UCSD-AML1 (cell line): ENCODE results near the gene ADAMTS14.

Source experiments
- DNase-seq: peaks from one replicate; lab custom pipeline; 2025; ENCODE audit not compliant: unreplicated experiment; lab: John Stamatoyannopoulos, UW

The ADAMTS14 gene

DNA sequence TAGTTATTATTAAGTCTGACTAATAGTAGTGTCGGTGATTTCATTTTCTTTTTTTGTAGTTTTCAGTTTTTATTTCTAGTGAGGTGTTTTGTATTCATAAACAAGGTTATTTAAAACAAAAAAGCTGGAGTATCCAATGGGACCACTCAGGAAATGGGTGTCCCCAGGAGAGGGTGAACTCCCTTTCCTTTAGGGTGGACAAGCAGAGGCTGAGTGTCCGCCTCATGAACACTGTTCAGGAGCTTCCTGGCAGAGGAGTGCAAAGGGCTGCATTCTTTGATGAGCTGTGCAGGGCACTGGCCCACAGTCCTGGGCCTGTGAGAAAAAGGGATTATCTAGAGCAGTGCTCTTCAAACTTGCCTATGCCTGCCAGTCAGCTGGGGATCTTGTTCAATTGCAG is 56.0 kb downstream of the ADAMTS14 start:
- no peak for DNase-seq

DNA sequence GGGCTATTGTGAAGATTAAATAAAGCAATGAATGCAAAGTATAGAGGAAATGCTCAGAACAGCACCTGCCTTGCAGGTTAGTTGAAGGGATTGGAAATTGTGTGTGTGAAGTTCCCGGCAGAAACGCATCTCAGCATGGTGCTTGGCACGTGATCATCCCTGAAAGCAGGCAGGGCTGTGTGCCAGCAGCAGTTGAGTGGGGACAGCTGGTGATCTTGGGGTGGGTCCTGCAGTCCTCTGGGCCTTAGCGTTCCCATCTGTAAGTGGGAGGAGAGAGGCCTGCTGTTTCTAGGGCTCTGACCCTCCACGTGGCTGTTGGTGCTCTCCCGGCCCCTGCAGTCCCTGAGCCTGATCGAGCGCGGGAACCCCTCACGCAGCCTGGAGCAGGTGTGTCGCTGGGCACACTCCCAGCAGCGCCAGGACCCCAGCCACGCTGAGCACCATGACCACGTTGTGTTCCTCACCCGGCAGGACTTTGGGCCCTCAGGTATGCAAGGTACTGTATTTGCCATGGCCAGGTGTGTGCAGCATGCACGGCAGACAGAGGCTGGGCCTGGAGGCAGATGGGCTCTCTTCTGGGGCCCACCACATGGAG is 57.6 kb downstream of the ADAMTS14 start:
- DNase-seq = no peak

DNA sequence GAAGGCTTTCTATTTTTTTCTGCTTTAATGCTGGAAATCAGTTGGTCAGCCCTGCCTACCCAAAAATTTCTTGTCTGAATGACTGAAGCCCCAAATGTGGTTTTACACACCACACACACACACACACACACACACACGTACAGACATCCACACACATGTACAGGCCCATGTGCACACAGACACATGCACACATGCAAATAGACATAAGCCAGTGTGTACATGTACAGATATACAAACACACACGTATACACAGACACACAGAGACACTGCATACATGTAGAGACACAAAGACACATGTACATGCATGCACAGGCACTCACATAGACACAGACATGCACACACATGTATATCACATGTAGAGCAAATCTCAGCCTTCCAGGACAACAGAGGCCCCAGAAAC is 58.6 kb downstream of the ADAMTS14 start:
- DNase-seq = no peak

DNA sequence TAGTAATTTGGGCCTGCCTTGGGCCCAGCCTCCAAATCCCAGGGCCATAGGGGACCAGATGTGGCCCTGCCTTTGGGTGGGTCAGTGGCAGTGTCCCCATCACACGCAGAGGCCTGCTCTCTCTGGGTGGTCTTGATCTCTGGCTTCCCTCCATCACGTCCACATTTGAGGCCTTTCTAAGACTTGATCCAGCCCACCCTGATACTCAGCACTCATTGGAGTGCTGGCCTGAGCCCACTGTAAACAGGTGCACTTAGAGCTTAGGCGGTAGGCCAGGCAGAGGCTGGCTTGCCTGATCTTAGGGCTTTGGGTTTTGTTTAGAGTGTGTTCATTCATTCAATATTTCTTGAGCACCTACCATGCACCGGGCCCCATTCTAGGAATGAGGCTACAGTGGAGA is 60.3 kb downstream of the ADAMTS14 start:
- no peak for DNase-seq

DNA sequence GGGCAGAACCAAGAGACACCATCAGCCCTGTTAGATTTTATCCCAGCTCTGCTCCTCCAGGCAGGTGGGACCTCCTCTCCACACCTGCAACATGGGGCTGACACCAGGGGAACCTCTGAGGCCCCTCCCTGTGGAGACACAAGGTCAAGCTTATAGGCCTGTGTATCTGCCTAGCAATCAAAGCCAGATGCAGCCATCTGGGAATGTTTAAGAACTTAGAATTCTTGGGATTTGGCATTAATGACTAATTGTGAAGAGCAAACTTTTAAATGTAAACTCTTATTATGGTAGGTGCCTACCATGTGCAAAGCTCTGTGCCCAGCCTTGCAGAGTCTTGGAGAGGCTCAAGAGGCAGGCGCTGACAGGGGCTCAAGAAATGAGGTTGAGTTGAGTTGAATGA is 60.7 kb downstream of the ADAMTS14 start:
- DNase-seq = no peak

GRCh38 chr10:70735161-70735560 is 62.9 kb downstream of the ADAMTS14 start:
- DNase-seq = no peak

DNA sequence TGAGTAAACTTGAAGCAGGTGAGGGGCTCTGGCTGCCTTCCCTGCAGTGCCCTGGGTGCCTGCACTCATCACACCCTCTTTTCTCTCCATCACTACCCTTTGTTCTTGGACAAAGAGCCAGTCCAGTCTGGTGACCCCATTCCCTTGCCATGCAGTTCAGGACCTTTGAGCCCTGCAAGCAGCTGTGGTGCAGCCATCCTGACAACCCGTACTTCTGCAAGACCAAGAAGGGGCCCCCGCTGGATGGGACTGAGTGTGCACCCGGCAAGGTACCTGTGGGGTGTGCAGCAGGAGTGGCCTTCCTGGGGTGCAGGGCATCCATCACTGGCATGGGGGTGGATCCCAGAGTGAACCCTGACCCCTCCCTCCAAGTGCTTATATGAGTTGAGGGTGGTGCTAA is 64.2 kb downstream of the ADAMTS14 start:
- DNase-seq = no peak

DNA sequence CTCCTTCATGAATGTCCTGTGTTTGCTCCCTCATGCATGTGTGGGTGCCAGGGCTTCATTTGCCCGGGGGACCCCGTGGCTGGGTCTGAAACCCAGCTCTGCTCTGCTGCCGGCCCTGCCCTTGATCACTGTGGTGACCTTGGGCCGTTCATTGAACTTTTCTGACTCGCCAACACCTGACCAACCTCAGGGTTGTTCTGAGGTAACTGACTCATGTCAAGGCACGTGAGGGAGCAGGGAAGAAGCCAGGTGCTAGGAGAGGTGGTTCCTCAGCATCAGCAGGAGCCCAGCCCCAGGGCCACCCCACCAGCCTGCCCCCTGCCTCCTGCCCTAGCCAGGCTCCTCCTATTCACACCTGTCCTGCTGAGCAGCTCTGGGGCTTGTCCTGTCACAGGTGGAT is 64.9 kb downstream of the ADAMTS14 start:
- no peak for DNase-seq

DNA sequence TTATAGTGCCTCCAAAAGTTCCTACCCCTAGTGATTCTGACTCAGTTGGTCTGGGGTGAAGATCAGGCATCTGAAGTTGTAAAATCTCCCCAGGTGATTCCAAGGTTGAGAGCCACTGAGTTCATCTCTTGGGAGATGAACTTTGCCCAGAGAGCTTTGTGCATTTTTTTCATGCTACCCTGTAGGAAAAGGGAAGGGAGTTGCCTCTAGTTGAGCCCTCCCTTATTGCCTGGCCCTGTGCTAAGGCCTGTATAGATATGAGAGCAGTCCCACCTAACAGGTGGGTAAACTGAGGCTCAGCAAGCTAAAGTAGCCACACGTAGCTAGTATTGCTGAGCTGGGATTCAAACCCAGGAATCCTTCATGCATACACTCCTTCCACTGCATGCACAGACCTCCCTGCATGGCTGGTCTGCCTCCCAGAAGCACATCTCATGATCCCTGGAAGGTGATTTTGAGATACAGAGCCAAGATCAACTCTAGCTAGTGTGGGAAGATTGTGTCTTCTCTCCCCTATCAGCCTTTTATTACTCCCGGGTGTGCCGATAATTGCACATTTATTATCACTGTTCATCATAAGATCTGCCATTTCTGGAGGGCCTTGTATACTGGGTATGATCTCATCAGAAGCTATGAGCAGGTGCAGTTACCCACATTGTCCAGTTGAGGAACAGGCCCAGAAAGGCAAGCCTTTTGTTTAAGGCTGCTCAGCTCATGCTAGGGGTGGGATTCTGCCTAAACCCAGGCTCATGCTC is 65.9 kb downstream of the ADAMTS14 start:
- no peak for DNase-seq

GRCh38 chr10:70738761-70739121 is 66.4 kb downstream of the ADAMTS14 start:
- no peak for DNase-seq

DNA sequence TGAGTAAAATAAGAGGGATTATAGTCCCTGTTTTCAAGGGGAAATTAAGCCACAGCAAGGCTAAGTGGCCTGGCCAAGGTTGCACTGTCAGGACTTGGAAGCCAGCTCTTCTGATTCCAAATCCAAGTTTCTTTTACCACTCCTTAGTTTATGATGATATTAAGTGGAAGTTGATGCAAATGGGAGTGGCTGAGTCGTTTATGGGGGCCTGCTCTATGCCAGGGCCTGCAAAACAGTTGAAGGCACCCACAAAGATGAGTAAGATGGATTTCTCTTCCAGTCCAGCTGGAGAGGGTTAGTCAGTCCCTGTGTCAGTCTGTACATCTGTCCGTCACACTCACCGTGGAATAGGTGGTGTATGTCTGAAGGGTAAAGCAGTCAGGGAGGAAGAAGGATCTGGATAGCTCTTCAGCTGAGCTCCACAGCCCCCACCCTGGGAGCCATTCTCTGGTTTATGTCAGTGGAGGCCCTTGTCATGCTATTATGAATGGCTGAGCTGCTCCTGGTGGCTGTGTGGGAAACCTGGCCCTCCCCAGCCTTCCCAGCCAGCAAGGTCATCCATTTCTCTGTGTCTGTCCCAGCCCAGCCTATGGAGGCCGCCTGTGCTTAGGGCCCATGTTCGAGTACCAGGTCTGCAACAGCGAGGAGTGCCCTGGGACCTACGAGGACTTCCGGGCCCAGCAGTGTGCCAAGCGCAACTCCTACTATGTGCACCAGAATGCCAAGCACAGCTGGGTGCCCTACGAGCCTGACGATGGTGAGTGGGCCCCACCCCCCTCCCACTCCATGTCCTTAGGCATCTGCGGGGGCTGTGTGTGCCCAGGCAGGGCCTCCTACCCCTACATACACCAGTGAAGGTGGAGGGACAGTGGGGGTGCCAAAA is 68.3 kb downstream of the ADAMTS14 start:
- DNase-seq = no peak

- DNase-seq = peak; percentile 78
These were observed 70.5 kb downstream of the ADAMTS14 start for GRCh38 chr10:70742537-70743429.

DNA sequence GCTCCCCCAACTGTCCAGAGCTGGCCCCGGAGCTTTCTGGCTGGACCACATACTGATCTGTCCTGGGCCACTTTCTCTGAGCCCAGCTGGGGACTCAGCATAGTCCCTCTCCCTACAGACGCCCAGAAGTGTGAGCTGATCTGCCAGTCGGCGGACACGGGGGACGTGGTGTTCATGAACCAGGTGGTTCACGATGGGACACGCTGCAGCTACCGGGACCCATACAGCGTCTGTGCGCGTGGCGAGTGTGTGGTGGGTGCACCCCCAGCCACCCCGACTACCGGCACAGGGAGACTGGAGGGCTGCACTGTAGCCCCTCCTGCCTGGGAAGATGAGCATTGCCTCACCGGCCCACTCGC is 71.1 kb downstream of the ADAMTS14 start:
- DNase-seq = no peak

DNA sequence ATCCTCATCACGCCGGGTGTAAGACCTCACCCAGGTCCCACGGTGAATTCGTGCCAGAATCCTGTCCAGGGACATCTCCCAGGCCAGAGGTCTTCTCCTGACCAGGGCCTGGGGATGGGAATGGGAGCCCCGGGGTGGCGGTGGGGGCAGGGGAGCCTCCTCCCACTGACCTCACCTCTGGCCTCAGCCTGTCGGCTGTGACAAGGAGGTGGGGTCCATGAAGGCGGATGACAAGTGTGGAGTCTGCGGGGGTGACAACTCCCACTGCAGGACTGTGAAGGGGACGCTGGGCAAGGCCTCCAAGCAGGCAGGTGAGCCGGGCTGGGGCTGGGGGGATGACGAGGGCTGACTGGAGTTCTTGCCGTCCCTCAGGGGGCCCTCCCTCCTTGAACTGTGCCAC is 71.6 kb downstream of the ADAMTS14 start:
- no peak for DNase-seq

DNA sequence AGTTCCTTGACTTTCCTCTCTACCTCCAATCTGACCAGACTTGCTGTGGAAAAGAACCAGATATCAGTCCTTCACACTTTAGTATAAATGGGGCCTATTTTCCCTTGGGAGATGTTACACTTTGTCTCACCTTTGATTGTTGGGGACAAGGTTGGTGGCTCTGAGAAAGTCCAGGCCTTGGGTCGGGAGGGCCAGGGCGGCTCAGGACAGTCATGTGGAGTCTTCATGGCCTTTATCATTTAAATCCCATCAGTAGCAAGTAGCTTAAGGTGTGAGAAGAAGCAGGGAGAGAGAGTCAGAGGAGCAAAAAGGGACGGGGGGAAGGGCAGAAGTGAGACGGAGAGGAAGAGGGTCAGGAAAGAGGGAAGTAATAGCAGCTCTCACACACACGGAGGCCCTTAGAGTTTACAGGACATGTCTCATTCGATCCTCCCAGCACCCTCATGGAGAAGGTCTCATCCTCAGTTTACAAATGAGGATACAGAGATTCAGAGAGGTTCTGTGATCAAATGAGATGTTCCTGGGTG is 72.4 kb downstream of the ADAMTS14 start:
- DNase-seq = peak; percentile 46

GRCh38 chr10:70745555-70745954 is 73.2 kb downstream of the ADAMTS14 start:
- no peak for DNase-seq

- no peak for DNase-seq
These were observed 75.1 kb downstream of the ADAMTS14 start for GRCh38 chr10:70747192-70747965.

DNA sequence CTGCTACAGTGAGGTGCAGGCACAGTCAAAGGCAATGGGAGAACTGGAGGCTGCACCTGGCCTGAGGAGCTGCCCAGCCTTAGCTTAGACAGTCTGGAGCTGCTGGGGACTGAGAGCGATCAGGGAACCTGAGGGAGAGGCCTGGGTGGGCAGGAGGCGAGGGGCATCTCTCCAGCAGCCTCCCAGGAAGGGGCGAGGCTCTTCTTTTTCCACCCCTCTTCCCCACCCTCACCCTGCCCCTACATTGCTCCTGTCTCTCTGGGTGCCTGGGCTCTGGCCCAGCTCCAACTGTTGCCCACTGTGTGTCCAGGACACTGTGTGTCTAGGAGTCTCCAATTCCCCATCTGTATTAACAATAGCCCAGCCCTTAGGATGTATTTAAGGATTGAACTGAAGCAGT is 76.0 kb downstream of the ADAMTS14 start:
- DNase-seq = no peak

DNA sequence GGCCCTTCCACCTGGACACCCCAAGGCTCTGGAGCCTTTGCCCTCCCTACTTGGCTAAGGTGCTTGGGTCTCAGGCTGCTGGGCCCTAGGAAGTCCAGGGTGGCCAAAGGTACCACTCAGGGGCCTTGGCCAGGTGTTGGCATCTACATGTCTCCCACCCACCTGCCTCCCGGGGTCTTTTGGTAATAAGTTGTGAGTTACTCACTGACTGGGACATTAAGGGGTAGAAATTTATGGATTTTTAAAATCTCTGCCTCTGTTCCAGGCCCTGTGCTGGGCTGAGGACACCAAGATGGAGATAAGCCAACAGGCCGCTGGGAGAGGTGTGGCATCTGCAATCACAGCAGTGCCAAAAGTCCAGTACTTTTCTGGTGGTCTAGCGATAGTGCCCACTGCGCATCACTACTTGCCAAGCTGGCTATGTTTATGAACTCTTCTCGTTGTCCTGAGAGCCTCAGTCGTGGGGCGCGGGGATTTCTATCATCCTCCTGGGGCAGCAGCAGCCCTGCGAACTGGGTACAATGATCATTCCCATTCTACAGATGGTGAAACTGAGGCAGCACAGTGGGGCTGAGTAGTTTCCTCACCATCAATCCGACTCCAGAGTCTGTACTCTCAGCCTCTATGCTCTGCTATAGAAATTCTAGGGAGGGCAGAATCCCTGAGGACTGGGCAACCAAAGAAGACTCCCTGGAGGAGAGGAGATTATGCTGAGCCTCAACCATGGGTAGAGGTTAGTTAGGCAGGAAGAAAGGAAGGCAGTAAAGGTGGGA is 76.7 kb downstream of the ADAMTS14 start:
- DNase-seq = no peak
